HL-60/S4 treated with phorbol 12-myristate 13-acetate at 8.2 ng/mL for 4 days and 3 days (cell line): ENCODE results near the gene CCDC154.

Experiments
- in situ Hi-C: fragments of 300-500 bp; cut with MboI; formaldehyde crosslinking; loops from 2 replicates; pipeline ENCODE4 v1.15.0; 2022; ENCODE audit warnings: low sequenced_read_pairs

CCDC154 gene

DNA sequence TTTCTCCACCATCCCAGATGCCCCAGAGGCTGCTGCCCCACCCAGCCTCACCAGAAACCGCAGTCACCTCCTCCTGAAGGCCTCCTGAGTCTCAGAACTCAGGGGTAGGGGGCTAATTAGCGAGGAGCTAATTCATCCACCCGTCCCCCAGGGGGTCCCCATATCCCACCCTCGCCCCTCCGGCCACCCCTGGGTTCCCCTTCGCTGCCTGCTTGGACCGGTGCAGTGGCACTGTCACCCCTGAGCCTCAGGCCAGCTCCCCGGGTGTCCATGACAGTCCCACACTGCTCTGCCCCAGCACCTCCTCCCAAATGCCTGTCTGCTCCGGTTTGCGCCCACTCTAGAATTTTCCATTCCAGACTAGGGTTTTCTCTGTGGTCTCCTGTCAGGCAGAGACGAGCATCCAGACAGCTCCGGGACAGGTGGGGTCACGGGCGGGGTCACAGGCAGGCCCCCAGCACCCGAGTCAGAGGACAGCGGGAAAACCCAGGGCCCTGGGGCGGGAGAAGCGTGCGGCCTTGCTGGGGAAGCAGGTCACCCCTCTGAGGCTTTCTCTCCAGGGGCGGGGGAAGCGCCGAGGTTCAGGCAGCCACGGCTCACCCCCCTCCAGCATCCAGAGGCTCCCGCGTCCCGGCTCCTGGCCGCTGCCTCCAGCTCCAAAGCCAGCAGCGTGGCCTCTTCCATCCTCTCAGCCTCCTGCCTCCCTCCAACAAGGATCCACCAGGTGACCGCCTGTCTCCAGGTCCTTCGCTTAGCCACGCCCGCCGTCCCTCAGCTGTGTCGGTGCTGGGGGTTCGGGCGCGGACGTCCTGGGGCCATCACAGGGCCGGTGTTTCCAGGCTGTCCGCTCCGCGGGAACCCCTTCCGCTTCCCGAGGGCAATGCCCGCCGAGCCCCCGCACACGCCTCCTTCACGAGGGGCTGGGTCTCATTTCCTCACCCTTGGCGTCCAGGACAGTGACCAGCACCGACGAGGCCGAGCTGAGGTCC, 16.6 kb downstream of the CCDC154 start:
- in situ Hi-C loops = no loop called here

DNA sequence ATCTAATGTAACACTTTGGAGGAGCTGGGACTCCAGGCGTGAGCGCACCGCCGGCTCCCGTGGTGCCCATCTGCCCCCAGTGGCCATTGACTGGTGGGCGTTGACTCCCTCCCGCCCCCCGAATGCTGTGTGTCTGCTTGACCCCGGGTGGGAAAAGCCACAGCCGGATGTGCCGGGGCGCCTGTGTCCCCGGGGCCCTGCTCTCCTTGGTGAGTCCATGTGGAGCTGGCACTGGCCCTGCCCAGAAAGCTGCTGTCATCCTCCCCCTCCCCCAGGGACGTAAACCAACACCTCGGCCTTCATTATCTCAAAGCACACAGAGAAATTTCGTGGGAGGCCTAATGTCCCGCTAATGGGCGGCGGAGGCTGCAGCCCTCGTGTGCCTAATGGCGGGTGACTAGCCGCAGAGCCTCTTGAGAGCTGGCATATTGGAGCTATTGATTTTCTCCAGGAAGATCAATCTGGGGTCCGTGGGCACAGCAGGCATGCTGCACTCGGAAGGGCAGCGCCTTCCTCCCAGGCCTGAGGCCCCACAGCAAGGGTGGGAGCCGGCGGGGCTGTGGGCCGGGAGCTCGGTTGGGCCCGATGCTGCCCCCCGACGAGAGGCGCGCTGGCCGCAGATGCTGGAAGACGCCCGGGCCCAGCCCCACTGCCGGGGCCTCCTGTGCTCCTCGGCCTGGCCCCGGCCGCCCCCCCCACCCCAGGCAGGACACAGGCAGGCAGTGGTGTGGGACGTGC, 17.5 kb downstream of the CCDC154 start:
- in situ Hi-C loops = no loop called here

DNA sequence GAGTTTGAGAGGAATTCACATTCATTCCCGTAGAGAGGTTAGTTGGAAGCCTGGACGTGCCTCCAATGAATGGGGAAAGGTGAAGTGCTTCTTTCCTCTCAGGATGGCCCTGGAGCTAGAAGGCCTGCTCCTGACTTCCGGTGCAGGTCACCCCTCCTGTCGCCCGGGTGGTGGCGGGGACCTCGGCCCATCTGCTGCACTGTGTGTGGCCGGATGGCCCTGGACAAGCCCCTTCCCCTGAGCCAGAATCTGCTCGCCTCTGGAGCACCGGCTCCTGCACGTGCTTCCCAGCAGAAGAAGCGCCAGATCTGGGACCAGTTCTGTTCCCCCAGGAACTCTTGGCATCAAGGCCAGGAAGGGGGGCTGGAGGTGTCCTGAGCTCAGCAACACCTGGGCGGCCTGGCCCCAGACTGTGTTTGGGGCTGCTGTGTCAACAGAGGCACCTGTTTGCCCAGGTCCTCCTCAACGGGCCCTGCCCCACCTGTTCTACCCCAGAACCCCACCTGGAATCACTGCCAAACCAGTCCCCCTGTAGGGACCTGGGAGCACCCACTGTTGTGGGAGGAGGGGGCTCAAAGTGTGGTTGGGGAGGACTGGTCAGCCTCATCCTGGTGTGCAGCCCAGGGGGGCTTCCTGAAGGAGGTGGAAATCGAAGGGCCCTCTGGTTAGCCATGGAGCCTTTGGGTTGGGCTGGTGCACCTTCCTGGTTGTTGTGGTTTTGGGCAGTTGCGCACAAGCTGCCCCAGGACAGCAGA, 18.6 kb downstream of the CCDC154 start:
- in situ Hi-C loops = no loop called here

DNA sequence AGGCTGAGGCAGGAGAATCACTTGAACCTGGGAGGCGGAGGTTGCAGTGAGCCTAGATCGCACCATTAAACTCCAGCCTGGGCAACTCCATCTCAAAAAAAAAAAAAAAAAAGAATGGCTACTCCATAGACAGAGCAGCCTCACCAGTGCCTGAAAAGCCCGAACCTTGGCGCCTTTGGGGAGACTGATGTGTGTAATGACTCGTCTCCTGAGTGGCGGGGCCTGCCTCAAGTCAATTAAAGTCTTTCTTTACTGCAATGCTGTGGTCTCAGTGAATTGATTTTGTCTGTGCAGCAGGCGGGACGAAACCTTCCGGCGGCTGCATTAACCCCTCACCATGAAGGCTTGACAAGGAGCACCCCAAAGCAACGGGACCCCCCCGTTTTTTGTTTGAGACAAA, 20.3 kb downstream of the CCDC154 start:
- in situ Hi-C loops = no loop called here

DNA sequence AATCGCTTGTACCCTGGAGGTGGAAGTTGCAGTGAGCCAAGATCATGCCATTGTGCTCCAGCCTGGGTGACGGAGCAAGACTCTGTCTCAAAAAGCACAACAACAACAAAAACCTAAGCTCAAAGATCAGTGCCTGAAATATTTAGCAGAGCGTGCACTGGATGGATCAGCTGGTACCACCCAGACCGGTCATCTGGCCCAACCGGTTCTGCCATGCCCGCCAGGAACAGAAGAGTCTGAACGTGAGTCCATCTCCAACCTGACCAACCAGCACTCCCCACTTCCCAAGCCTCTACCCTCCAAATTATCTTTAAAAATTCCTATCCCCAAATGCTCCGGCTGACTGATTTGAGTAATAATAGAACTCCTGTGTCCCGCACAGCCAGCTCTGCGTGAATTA, 22.3 kb downstream of the CCDC154 start:
- in situ Hi-C loops = no loop called here

DNA sequence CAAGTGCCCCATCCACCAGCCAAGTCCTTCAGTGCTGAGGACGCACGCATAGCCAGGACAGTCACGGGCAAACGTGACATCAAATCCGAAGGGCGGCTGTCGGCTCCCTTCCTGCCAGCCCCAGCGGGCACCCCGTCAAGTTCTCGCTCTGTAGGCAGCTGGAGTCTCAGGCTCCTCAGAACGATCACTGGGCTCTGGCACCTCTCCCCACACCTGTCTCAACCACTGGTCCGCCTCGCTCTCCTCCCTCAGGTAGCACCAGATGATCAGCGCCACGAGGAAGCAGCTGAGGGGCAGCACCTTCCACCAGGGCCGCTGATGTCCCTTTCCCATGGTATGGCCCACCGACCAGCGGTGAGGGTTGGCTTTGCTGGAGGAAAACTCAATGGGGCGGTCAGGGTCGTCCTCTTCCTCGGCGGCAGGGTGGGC, 24.2 kb downstream of the CCDC154 start:
- in situ Hi-C loops = no loop called here

DNA sequence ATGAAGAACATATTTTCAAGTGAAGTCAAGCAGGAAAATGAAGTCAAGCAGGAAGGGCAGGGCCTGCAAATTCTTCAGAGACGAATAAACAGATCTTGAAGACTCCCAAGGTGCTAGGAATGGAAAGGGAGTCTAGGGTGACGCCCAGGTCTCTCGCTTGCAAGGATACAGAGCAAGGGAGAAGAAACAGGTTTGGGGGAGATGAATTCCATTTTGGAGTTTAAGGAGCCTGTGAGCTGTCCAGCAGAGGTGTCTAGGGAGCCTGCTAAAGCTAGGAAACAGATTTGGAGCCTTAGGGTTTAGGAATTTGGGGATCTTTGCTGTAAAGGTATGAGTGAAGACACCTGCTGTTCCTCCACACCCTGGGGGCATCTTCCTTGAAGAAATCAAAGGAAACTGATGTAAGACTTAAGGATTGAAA, 27.8 kb downstream of the CCDC154 start:
- in situ Hi-C loops = no loop called here

DNA sequence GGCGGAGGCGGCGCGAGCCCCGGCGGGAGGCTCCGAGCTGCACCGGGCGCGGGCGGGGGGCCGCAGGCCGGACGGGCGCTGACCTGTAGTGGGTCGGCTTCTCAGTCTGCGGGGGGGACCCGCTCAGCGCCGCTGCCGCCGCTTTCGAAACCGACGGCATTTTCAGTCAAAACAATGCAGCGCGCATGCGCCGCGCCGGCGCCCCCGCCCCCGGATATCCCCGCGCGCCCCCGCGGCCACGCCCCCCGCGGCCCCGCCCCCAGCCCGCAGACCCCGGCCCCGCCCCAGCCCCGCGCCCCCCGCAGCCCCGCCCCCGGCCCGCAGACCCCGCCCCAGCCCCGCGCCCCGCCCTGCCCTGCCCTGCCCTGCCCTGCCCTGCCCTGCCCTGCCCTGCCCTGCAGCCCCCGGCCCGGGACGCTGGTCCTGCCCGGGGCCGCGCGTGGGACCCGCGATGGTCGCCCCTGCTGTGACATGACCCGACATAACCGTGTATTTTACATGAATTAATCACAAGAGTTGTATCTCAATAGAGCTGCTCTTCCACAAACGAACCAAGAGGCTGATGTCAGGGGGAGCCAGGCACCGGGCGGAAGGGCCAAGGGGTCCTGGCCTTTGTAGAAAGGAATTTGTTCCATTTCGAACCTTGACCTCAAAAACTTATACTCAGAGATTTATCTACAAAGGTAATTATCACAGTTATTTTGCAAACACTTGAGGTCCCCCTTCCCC, 29.7 kb downstream of the CCDC154 start, which contains the start of gene UNKL:
UNKL (minus strand) TSS at position 173 of the 729 bp plus-strand sequence; CDS start at position 160, 13 bp downstream.
- in situ Hi-C loops = no loop called here

DNA sequence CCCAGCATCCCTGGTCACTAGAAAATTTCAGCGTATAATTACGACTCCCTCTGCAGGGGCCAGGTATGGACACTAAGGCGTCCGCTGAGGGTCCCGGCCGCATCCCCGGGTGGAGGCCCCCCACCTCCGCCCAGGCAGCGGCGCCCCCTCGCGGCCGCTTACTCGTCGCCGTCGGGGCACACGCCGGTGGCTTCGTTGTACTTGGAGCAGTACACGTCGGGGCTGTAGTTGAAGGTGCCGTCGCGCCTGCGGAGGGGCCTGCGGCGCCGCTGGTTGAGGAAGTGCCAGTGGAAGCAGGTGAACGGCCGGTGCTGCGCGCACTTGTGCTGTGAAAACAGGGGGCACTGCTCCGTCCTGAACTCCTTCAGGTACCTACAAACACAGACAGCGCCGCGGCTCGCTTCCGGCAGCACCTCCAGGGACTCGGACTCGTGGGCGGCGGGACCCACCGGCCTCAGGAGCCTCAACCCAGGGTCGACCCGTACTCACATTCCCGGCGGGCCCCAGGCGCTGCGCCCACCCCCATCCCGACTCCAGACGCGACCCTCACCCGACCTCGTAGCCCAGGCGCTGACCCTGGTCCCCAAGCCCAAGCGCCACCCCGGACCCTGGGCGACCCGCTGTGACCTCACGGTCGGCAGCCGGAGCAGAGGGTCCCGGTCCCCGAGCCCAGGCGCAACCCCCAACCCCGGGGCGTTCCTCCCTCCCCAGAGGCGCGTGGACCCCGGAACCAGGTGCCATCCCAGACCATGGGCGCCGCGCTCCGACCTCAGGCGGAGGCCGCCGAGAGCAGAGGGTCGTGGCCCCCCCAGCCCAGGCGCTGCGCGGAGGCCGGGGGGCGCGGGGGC, 30.4 kb downstream of the CCDC154 start:
- in situ Hi-C loops = no loop called here

DNA sequence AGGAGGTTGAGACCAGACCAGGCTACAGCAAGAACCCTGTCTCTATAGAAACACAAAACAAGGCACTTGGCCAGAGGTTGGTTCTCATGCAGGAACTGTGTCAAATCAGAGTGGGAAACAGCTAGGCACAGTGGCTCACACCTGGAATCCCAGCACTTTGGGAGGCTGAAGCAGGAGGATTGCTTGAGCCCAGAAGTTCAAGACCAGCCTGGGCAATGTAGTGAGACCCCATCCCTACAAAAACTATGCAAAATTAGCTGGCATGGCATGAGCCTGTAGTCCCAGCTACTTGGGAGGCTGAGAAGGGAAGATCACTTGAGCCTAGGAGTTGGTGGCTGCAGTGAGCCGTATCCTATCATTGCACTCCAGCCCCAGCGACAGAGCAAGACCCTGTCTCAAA, 31.5 kb downstream of the CCDC154 start:
- in situ Hi-C loops = no loop called here

DNA sequence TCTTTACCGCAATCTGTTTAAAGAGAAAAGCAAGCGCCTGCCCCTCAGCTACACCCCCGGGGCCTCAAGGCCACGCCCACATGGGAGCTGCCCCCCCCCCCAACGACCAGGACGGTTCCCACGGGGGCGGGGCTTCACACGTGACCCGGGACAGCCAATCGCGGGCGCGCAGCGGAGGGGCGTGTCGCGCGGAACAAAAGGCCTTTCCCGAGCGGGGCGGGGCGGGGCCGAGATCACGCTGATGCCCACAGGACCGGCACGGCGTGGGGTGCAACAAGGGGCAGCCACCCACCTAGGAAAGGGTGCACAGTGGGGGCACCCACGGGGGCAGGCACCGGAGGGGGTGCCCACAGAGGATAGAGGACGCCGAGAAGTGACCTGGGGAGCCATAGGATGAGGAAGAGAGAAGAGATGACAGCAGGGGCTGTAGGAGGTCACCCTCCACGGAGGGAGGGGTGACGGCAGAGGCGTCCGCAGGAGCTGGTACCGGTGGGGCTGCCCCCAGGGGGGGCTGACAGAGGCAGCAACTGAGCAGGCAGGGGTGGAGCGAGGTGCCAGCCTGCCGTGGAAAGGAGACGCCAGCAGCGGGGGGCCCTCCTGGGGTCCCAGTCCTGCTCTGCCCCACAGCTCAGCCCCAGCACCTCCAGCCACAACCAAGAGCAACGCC, 36.1 kb downstream of the CCDC154 start:
- in situ Hi-C loops = no loop called here

DNA sequence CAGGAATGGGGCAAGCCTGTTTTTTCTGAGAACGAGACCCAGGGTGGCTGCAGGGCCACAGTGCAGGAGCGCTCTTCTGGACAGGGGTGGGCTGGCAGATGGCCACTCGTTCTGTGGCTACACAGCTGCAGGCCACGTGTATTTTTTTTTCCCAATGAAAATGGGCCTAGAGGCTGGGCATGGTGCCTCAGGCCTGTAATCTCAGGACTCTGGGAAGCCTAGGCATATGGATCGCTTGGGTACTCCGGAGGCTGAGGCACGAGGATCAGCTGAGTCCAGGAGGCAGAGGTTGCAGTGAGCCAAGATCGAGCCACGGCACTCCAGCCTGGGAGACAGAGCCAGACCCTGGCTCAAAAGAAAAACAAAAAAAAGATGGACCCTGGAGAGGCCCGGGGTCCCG, 36.6 kb downstream of the CCDC154 start:
- in situ Hi-C loops = no loop called here

DNA sequence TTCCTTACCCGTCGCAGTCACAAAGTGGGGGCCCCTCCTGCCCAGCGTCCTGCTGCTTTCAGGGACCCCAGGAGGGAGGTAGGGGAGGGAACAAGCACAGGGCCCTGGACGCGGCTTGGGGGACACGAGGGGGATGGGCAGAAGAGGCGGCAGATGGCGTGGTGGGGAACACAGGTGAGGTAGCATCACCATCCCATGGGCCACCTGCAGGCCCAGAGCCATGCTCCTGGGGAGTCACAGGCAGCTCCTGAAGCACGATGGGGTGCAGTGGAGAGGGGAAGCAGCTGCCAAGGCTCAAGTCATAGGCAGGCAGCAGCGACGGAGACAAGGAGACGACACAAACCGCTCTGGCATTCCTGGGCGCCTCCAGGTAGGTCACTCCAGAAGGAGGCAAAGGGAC, 40.6 kb downstream of the CCDC154 start:
- in situ Hi-C loops = no loop called here

DNA sequence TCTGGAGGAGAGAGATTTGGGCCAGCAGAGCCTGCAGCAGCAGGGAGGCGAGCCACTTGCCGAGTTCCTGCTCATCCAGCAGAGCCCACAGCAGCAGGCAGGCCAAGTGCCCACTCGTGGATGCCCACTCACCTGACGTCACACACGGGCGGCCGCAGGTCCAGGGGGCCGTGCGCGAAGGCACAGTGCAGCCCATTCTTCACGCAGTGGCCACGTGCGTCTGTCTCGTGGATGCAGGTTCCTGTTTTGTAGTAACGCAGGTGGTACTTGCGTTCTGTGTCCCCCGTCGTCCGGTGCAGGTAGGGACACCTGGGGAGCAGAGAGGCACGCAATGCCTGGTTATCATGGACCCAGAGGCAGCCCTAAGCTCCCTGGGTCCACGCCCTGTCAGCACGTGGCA, 41.3 kb downstream of the CCDC154 start:
- in situ Hi-C loops = no loop called here

DNA sequence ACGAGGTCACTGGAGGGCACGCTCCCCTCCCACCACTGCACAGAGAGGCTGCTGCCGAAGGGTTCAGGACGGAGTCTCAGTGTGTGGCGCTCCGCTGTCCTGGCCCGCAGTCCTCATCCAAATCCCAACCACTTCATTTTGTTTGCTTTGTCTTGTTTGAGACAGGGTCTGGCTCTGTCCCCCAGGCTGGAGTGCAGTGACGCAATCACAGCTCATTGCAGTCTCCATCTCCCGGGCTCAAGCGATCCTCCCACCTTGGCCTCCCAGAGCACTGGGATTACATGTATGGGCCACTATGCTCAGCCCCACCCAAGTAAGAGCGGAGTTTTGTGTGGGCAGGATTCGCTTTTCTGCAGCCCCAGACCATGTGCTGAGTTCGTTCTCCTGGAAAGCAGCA, 42.6 kb downstream of the CCDC154 start:
- in situ Hi-C loops = no loop called here

DNA sequence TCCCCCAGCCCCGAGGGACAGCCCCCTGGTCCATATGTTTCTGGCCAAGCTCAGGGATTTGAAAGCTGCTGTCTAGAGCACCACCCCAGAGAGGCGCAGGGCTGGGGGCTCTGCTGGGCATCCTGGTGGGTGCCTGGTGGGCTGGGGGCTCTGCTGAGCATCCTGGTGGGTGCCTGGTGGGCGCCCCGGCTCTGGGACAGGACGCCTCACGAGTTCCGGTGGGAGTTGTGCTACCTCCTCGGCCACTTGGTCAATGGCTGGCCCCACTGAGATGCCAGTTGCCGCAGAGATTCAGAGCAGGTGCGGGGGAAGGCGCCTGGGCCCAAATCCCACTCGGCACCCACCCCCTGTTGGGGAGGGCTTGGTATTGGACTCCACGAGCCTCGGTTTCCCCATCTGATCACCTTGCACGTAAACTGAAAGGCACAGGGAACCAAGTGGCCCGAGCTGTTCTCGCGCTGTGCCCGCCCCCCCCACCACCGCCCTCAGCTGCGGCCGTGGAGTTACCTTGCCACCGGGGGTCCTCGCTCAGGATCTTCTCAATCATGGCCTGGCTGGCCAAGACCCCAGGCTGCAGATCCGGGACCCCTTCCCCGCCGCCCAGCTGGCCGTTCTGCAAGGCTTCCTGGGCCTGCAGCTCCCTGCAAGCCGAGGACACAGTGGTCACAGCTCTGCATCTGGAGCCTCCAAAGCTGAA, 43.1 kb downstream of the CCDC154 start:
- in situ Hi-C loops = no loop called here

DNA sequence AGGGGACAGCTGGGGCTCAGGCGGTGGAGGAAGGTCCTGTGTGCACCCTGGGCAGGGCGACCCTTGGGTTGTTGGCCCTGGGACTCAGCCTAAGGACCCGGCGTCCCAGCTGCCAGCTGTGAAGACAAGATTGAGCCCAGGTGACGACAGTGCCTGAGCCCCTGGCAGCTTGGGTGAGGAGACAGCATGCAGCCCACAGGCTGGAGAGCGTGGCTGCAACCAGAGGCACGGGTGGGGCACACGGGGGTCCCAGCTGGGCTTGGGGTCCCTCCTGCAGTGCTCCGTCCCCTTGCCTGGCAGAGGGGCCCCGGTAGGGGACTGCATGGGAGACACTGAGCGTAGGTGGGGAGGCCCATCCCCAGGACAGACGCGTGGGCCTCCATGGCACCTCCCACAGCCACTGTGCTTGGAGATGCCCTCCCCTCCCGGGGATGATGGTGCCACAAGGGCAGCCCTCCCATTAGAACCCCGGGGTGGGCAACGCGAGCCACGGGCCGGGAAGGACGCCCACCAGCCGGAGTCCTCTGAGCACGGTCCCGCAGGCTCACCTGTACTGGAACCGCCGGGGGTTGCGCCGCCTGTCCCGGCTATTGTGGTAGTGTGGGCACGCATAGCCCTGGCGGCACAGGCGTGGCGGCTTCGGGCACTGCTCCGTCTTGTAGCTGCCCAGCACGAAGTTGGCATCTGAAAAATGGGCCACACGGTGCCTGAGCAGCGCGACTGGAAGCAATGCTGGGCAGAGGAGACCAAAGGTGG, 45.4 kb downstream of the CCDC154 start:
- in situ Hi-C loops = no loop called here

DNA sequence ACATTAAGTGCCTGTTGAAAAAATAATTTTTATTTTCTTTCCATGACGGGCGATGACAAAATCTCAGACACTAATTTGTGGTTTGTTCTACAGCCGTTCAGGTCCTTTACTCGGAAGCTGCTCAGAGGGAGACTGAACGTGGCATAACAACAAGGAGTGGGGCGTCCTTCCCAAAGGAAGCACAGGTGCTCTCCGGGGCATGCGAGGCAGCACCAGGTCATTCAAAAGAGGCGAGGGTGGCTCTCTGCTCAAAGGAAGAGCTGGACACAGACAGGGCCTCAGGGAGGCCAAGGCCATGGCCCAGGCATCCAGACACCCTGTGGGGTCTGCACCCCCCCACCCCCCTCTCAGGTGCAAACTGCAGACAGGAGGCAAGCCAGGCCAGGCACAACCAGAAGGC, 46.0 kb downstream of the CCDC154 start:
- in situ Hi-C loops = no loop called here
